ENCODE measurements around the gene BIN1.

The BIN1 gene

GRCh38 chr2:127076924-127077323, 30.0 kb downstream of the BIN1 start:
- DNase-seq = no peak

- DNase-seq = no peak
Measured at GRCh38 chr2:127076290-127076689, 30.7 kb downstream of the BIN1 start.

- DNase-seq = no peak
Measured at GRCh38 chr2:127075821-127076220, 31.1 kb downstream of the BIN1 start.

GRCh38 chr2:127074936-127075335, 32.0 kb downstream of the BIN1 start:
- DNase-seq = no peak

GRCh38 chr2:127074358-127074757, 32.6 kb downstream of the BIN1 start:
- DNase-seq = peak in 1 of 56 donors; percentile 22

GRCh38 chr2:127072970-127073369, 34.0 kb downstream of the BIN1 start:
- DNase-seq = peak in 55 of 56 donors; percentile 55 to 97 (median 86)

GRCh38 chr2:127072396-127072795, 34.6 kb downstream of the BIN1 start:
- DNase-seq = no peak

GRCh38 chr2:127071901-127072328, 35.0 kb downstream of the BIN1 start:
- DNase-seq = peak in 1 of 56 donors; percentile 23

- DNase-seq = no peak
Measured at GRCh38 chr2:127070221-127070620, 36.7 kb downstream of the BIN1 start.

GRCh38 chr2:127069536-127069935, 37.4 kb downstream of the BIN1 start:
- no peak for DNase-seq

GRCh38 chr2:127069003-127069402, 38.0 kb downstream of the BIN1 start:
- DNase-seq = peak in 1 of 56 donors; percentile 17

- DNase-seq = no peak
Measured at GRCh38 chr2:127068351-127068741, 38.6 kb downstream of the BIN1 start.

GRCh38 chr2:127067620-127068350, 39.2 kb downstream of the BIN1 start:
- DNase-seq = peak in 44 of 56 donors; percentile 8 to 80 (median 59)

- no peak for DNase-seq
Measured at GRCh38 chr2:127066942-127067341, 40.0 kb downstream of the BIN1 start.

GRCh38 chr2:127065940-127066318, 41.0 kb downstream of the BIN1 start:
- DNase-seq = no peak

- no peak for DNase-seq
Measured at GRCh38 chr2:127065299-127065939, 41.5 kb downstream of the BIN1 start.

- peak in 24 of 56 donors; percentile 21 to 81 (median 46) for DNase-seq
Measured at GRCh38 chr2:127064642-127065250, 42.2 kb downstream of the BIN1 start.

GRCh38 chr2:127063701-127064590, 43.0 kb downstream of the BIN1 start:
- DNase-seq = no peak

GRCh38 chr2:127061375-127062273, 45.3 kb downstream of the BIN1 start:
- DNase-seq = no peak

- DNase-seq = no peak
Measured at GRCh38 chr2:127060264-127060945, 46.5 kb downstream of the BIN1 start.

All from amygdala (tissue), 56 donors.